8988T (cell line): ENCODE data around the gene GMNN.
"Not testable (repeated sequence)": the region's sequence is repeated elsewhere in the genome, so short reads cannot be mapped to it uniquely, and the experiment has no call there.

Source experiments
- DNase-seq: peaks from one replicate; pipeline ENCODE4 v3.0.0; 2011

GMNN gene

GRCh38 chr6:24774696-24775519 lies at the start of gene GMNN:
TSS of gene GMNN (plus strand) at chr6:24774937. CDS start at chr6:24777247, 2,310 bp downstream.
- peak; percentile 85 for DNase-seq

- not testable (repeated sequence) for DNase-seq
Observed at GRCh38 chr6:24730653-24731052, 44.1 kb upstream of the GMNN start.

DNA sequence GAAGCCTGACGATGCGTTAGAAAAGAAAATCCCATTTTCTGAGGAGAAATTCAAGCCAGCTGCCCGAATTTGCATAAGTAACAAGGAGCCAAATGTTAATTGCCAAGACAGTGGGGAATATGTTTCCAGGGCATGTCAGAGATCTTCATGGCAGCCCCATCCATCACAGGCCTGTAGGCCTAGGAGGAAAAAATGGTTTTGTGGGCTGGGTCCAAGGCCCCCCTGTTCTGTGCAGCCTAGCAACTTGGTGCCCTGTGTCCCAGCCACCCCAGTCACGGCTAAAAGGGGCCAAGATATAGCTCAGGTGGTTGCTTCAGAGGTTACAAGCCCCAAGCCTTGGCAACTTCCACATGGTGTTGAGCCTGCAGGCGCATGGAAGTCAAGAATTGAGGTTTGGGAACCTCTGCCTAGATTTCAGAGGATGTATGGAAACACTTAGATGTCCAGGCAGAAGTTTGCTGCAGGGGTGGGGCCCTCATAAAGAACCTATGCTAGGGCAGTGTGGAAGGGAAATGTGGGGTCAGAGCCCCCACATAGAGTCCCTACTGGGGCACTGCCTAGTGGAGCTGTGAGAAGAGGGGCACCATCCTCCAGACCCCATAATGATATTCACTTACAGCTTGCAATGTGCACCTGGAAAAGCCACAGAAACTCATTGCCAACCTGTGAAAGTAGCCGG lies 43.1 kb upstream of the GMNN start:
- DNase-seq, result not testable (repeated sequence)

DNA sequence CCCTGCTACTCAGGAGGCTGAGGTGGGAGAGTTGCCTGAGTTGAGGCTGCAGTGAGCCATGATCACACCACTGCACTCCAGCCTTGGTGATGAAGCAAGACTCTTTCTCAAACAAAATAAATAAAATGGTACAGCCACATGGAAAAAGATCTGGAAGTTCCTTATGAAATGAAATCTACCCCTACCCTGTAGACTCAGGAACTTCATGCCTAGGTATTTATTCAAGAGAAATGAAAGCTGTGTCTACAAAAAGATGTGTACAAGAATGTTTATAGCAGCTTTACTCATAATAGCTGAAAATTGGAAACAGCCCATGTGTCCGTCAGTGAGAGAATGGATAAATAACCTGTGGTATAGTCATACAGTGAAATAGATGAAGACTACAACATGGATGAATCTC lies 40.6 kb upstream of the GMNN start:
- no peak for DNase-seq

DNA sequence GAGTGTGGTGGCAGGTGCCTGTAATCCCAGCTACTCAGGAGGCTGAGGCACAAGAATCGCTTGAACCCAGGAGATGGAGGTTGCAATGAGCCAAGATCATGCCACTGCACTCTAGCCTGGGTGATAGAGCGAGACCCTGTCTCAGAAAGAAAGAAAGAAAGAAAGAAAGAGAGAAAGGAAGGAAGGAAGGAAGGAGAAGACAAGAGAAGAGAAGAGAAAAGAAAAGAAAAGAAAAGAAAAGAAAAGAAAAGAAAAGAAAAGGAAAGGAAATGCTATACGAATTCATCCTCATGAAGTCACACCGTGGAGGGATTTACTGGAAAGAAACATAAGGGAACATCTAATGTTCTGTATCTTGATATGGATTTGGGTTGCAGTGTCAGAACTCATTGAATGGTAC lies 40.0 kb upstream of the GMNN start:
- DNase-seq, result not testable (repeated sequence)

DNA sequence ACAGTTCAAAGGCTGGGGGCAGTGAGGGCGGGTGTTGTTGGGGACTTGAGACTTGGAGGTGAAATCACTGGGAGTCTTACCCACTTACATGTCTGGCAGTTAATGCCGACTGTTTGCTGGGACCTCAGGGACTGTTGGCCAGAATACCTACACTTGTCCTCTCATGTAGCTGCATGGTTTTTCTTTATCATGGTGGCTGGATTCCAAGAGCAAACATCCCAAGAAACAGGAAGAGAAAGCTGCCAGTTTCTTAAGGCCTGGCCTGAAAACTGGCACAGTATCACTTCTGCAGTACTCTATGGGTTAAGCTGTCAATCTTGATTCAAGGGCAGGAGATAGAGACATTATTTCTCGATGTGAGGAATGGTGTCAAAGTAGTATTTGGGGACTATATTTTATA lies 36.0 kb upstream of the GMNN start:
- DNase-seq, result no peak

GRCh38 chr6:24740861-24741260 lies 33.9 kb upstream of the GMNN start:
- no peak for DNase-seq

DNA sequence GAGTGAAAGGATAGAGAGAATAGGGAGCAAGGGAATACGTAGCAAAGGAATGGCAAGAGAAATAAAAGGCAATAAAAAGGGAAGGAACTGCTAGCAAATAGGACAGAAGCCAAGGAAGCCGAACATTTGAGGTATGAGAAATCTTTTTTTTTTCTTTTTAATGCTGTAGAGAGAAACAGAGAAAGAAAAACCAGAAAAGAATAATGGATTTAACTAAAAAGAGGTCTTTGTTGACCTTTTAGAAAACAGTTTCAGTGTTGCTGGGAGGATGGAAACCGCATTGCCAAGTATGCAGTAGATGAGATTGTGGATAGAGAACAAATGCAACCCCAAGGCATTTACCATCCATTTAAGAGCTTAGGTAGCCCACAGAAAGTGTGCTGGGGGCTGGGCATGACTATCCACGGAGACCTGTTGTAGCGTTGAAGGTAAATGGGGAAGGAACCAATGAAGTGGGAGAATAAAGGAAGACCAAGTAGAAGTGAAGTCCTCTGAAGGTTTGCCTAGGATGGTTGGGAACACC lies 32.5 kb upstream of the GMNN start:
- DNase-seq, result no peak

DNA sequence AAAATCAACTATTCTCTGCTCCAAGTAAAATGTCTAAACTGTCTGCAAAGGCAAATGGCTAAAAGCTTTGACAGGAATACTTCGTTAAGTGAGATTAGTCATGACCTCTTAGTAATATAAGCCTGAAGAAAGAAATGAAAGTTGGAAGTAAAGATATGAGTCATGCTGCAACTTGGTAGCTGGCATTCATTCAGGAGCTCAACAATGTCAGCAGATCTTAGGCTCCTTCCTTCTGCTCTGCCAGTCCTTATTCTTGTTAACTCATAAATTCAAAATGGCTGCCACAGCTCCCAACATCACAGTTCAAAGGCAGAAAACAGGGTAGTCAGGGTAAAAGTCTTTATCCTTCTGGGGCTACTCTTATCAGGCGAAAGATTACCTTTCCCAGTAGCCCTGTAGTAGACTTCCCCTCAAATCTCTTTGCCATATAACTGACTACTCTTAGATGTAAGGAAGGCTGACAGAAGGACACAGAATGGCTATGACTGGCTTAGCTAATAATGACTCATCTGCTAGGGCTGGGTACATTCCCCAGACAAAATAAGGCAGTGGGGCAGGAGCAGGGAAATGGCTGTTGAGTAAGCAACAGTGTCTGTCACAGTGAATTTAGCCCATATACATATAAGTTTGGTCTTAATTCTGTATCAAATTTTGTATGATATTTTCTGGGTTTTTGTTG lies 31.3 kb upstream of the GMNN start:
- no peak for DNase-seq

- DNase-seq, result no peak
Observed at GRCh38 chr6:24743944-24744335, 30.8 kb upstream of the GMNN start.

DNA sequence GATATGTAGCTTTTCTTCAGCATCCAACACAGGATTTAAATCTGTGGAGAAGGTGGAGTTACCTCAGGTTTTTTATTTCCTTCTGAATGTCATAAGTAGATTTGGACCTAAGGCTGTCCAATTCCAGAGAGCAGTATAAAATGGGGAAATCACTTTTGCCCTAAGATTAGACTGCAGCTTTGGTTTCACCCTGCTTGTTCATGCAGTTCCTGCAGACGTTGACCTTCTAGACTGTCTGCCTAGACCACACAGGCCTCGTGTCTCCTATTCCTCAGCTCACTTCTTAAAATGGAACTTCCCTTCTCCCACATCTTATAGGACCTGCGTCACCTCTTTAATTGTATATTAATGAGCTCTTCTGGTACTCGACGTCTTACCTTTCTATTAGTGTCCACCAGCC lies 29.8 kb upstream of the GMNN start:
- no peak for DNase-seq

- DNase-seq, result no peak
Observed at GRCh38 chr6:24749297-24749696, 25.4 kb upstream of the GMNN start.

- not testable (repeated sequence) for DNase-seq
Observed at GRCh38 chr6:24750878-24751277, 23.9 kb upstream of the GMNN start.

GRCh38 chr6:24752503-24752902 lies 22.2 kb upstream of the GMNN start:
- DNase-seq, result no peak

GRCh38 chr6:24752917-24753492 lies 21.7 kb upstream of the GMNN start:
- DNase-seq, result no peak

- DNase-seq, result no peak
Observed at GRCh38 chr6:24753545-24753944, 21.2 kb upstream of the GMNN start.

DNA sequence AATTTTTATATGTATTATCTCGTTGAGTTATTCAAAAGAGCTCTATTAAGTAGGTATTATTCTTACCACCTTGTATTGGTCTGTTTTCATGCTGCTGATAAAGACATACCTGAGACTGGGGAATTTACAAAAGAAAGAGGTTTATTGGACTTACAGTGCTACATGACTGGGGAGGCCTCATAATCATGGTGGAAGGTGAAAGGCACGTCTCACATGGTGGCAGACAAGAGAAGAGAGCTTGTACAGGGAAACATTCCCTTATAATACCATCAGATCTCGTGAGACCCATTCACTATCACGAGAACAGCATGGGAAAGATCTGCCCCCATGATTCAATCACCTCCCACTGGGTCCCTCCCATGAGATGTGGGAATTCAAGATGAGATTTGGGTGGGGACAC lies 20.4 kb upstream of the GMNN start:
- not testable (repeated sequence) for DNase-seq

DNA sequence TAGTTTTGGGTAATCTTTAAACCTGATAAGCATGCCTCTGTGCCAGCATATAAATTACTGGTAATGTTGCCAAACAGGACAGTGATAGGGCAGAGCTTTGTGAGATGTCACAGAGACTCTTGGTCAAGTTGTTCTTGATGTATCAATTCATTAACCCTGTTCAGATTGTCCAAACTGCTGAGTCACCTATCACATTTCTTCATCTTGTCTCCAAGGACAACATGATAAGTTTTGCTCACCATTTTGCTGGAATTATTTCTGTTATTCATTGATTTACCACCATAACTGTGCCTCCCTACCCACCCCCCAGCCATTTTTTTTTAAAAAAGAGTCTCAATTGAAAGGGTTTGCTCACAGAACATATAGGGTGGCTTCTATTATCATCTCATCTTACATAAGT lies 19.5 kb upstream of the GMNN start:
- DNase-seq, result no peak

DNA sequence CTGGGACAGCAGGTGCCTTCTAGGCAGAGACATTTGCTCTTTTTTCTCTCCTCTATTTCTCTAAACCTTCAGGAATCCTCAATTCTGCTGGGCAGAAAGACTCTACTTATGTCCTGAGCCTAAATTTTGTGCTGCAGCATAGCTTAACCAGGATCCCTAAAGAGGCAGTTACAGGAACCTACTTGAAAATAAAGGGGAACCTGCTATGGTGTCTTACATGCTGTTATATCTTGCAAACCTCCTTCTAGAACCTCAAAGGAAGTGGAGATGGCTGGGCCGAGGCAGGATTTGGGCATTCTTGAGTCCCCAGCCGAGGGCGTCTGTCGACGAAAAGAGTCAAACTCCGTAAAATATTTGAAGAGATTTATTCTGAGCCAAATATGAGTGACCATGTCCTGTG lies 17.1 kb upstream of the GMNN start:
- no peak for DNase-seq

DNA sequence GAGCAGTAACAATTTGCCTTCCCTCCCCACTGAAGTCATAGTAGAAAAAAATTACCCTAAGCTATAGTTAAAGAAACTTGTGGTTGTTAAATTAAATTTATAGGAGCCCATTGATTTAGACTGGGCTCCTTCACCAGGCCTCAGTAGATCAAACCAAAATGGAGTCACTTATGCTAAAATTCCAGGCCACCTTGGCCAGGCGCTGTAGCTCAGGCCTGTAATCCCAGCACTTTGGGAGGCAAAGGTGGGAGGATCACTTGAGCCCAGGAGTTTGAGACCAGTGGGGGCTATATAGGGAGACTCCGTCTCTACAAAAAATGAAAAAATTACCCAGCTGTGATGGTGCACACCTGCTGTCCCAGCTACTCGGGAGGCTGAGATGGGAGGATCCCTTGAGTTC lies 15.0 kb upstream of the GMNN start:
- no peak for DNase-seq

DNA sequence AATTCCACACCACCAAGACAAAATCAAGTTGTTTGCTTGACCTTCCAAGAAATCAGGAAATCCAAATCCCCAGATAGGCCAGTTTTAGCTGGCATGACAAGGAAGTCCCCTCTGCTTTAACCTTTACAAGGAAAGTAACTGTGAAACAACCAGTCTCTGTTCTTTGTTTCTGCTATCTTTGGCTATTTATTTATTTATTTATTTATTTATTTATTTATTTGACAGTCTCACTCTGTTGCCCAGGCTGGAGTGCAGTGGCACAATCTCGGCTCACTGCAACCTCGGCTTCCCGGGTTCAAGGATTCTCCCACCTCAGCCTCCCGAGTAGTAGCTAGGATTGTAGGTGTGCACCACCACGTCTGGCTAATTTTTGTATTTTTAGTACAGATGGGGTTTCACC lies 14.5 kb upstream of the GMNN start:
- DNase-seq, result no peak

- DNase-seq, result no peak
Observed at GRCh38 chr6:24761193-24761835, 13.4 kb upstream of the GMNN start.

DNA sequence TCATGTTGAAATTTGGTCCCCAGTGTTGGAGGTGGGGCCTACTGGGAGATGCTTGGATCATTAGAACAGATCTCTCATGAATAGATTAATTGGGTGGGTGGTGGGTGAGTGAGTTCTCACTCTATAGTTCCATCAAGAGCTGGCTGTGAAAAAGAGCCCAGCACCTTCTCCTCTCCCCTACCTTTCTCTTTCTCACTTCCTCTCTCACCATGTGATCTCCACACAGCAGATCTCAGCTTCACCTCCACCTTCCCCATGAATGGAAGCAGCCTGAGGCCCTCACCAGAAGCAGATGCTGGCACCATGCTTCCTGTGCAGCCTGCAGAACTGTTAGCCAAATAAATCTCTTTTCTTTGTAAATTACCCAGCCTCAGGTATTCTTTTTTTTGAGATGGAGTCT lies 12.9 kb upstream of the GMNN start:
- DNase-seq, result no peak
